AG10803 (cell line): Measurements from ENCODE around the gene UPK3B.
"Not testable (repeated sequence)": the region's sequence is repeated elsewhere in the genome, so short reads cannot be mapped to it uniquely, and the experiment has no call there.

Source experiments
- DNase-seq: peaks from one replicate; pipeline ENCODE4 v3.0.0; 2010; ENCODE audit warnings: low read depth
- H3K4me3 ChIP-seq: 2 replicates; pipeline ENCODE4 v1.5.1; 2011; ENCODE audit warnings: mild to moderate bottlenecking, low read length, control low read depth
- CTCF ChIP-seq: conservative IDR thresholded peaks from 2 replicates; pipeline ENCODE4 v1.5.1; 2011; ENCODE audit warnings: mild to moderate bottlenecking, low read length, control low read depth, inconsistent platforms

UPK3B gene

GRCh38 chr7:76505168-76506080, 4.9 kb upstream of the UPK3B start:
- H3K4me3 ChIP-seq, result no peak overlapping the region
- no peak for TF ChIP-seq CTCF
- no peak for DNase-seq

GRCh38 chr7:76506081-76506440, 4.3 kb upstream of the UPK3B start:
- TF ChIP-seq CTCF, result no peak
- no peak for DNase-seq

GRCh38 chr7:76506643-76507042, 3.7 kb upstream of the UPK3B start:
- not testable (repeated sequence) for DNase-seq, H3K4me3 ChIP-seq

More at GRCh38 chr7:76506081-76506440, 4.3 kb upstream of the UPK3B start:
- no peak overlapping the region for H3K4me3 ChIP-seq

- peak; percentile 15 for DNase-seq
- TF ChIP-seq CTCF, result no peak
- no peak overlapping the region for H3K4me3 ChIP-seq
Observed at GRCh38 chr7:76507723-76508406, 2.5 kb upstream of the UPK3B start.

- not testable (repeated sequence) for DNase-seq
Observed at GRCh38 chr7:76511200-76511910, 1.0 kb downstream of the UPK3B start.

GRCh38 chr7:76511911-76512885, 1.8 kb downstream of the UPK3B start:
- DNase-seq, H3K4me3 ChIP-seq: not testable (repeated sequence)

More at GRCh38 chr7:76511200-76511910, 1.0 kb downstream of the UPK3B start:
- H3K4me3 ChIP-seq, result not testable (repeated sequence)

GRCh38 chr7:76512941-76513816, 2.8 kb downstream of the UPK3B start:
- TF ChIP-seq CTCF, result peak; percentile 31; the same call in 1 of the 2 replicates
- H3K4me3 ChIP-seq, result no peak overlapping the region
- DNase-seq, result no peak
